Measurements from ENCODE around the gene TMA7.

The TMA7 gene

DNA sequence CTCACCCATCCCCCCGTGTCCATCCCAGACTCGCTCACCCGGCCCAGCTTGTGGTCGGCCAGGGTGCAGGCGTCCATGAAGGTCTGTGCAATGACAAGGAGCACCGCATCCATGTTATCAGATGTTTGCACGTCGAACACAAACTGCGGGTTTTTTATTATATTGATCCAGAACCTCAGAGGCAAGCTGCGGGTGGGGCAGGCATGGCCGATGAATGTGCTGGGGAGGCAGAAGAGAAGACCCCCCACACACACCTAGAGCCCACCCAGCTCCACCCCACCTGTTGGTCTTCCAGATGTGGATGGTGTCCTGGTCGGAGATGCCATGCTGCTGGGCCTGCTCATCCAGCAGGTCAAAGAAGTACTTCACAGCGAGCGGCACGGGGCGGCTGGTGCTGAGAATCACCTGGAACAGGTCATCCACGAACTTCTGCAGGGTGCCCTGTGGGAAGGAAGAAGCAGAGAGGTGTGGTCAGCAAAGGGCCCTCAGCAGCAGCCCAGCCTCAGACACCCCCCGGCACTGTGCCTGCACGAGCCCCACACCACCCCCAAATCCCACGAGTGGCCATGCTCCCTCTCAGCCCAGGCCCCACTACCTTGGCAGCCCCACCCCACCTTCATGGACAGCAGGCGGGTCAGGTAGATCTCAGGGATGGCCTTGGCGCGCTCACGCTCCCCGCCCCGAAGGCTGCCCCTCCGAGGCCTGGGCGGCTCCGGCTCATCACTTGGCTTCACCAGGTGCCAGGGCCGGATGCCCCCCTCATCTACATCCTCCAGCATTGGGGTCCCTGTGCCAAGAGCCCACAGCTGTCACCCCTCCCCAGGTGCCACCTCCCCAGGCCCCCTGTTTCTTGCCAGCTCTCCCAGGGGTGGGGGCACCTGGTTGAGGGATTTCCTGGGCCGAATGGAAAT, 30.5 kb upstream of the TMA7 start:
- Histone ChIP-seq H3K9ac (ENCODE audit: low read depth in 1 of 2, low read length in 2 of 2) (no peak overlapping the region), H3K9me3 (ENCODE audit: control insufficient read depth in 1 of 2, low read length in 2 of 2) (no peaks in the 10 kb centered on the region), H3K27me3 (ENCODE audit: control insufficient read depth in 1 of 2, insufficient read depth in 2 of 2, low read length in 2 of 2) (no peaks in the 10 kb centered on the region), H3K4me3 (ENCODE audit: low read depth in 1 of 2, low read length in 2 of 2) (no peak overlapping the region), H3K4me1 (ENCODE audit: control insufficient read depth in 1 of 2, insufficient read depth in 2 of 2, low read length in 2 of 2) (no peaks in the 10 kb centered on the region), H3K36me3 (ENCODE audit: control insufficient read depth in 1 of 2, insufficient read depth in 2 of 2, low read length in 2 of 2) (peaks cover 62 to 93% of the 10 kb centered on the region in 2 donors), H3K27ac (ENCODE audit: low read depth, low read length) (no peak overlapping the region)

DNA sequence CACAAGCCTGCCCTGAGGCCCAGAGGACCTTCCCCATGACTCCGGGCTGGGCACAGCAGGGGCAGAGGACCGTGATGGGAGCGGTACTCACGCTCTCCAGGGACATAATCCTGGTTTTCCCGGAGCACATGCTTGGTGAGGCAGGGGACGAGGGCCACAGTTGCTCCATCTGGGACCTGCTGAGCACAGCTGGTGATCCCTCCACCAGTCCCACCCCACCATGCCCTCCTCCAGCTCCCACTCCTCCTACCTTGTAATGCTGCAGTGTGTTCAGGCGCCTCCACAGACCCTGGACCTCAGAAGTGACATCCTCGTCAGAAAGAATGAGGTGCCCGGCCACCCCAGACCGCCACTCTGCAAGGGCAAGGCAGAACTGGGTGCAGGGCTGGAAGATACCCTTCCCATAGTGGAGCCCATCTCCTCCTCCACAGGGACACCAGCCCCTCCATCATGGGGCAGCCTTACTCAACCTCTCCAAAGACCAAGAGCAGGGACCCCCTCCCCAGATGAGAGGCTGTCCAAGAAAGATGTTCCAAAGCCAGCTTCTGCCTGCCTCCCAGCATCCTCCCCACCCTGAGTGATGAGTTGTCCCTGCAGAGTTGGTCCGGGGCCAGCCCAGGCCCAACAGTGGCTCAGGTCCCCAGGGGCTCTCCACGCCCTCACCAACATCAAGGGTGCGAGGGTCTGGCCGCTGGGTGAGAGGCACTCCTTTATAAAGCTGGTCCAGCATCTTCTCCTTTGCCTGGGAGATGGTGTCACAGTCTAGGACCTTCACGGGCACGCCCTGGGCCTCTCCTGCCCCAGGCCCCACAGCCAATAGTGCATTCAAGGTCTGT, 29.6 kb upstream of the TMA7 start:
- Histone ChIP-seq H3K9me3 (ENCODE audit: control insufficient read depth in 1 of 2, low read length in 2 of 2) (no peaks in the 10 kb centered on the region), H3K4me3 (ENCODE audit: low read depth in 1 of 2, low read length in 2 of 2) (no peak overlapping the region), H3K27ac (ENCODE audit: low read depth, low read length) (no peak overlapping the region), H3K27me3 (ENCODE audit: control insufficient read depth in 1 of 2, insufficient read depth in 2 of 2, low read length in 2 of 2) (no peaks in the 10 kb centered on the region), H3K36me3 (ENCODE audit: control insufficient read depth in 1 of 2, insufficient read depth in 2 of 2, low read length in 2 of 2) (peaks cover 65 to 93% of the 10 kb centered on the region in 2 donors), H3K9ac (ENCODE audit: low read depth in 1 of 2, low read length in 2 of 2) (no peak overlapping the region), H3K4me1 (ENCODE audit: control insufficient read depth in 1 of 2, insufficient read depth in 2 of 2, low read length in 2 of 2) (no peaks in the 10 kb centered on the region)

DNA sequence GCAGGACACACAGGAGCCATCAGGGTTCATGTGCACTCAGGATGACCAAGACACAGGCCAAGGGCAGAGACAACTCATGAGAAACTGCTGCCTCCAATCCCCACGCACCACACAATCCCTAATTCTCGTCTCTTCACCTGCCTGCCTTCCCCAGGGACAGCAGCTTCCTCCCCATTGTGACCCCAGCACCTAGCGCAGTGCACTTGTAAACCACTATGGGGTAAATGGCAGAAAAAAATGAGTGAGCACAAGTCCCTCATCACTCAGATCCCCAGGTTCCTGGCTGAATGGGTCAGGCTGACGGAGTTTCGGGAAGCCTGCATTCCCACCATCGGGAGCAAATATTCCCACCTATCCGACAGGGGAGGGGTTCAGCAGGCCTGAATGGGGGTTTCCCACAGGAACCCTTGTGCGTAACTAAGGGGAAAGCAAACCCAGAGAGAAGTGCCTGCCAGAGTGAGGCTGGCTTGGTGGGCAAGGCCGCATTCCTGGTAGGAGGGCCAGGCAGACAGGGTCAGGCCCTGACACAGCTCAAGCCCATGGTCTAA, 28.9 kb upstream of the TMA7 start:
- Histone ChIP-seq H3K36me3 (ENCODE audit: control insufficient read depth in 1 of 2, insufficient read depth in 2 of 2, low read length in 2 of 2) (peaks cover 67 to 93% of the 10 kb centered on the region in 2 donors), H3K9ac (ENCODE audit: low read depth in 1 of 2, low read length in 2 of 2) (no peak overlapping the region), H3K27ac (ENCODE audit: low read depth, low read length) (no peak overlapping the region), H3K27me3 (ENCODE audit: control insufficient read depth in 1 of 2, insufficient read depth in 2 of 2, low read length in 2 of 2) (no peaks in the 10 kb centered on the region), H3K4me1 (ENCODE audit: control insufficient read depth in 1 of 2, insufficient read depth in 2 of 2, low read length in 2 of 2) (no peaks in the 10 kb centered on the region), H3K9me3 (ENCODE audit: control insufficient read depth in 1 of 2, low read length in 2 of 2) (no peaks in the 10 kb centered on the region), H3K4me3 (ENCODE audit: low read depth in 1 of 2, low read length in 2 of 2) (no peak overlapping the region)

DNA sequence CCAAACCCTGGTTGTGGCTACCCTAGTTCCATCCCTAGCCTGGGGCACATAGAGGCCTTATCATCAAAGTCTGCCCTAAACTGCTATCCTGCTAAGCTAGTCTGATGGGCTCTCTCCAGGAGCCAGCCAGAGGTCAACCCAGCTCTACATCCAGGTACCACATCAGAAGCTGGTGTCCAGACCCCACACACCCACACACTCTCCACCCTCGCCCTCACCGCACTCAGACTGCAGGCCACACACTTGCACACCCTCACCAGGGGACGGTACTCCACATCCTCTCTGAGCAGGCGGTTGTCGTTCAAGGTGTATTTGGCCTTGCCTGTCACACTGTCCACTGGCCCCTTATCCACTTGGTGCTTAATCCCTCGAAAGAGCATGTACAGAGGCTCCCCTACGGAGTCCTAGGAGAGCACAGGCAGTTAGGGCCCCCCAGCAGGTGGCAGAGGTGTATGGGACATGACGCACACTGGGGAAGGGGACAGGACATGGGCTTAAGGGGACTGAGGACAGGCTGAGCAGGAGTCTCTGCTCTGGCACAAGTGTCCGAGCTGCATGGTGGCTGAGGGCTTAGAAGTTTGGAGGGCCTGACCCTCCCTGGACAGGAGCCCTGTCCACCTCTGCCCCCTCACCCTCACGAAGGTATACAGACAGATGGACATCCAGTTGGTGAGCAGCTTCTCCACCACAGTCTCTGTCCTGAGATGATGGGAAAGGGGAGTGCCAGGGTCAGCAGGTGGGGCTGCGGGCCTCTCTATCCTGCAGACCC, 28.3 kb upstream of the TMA7 start:
- Histone ChIP-seq H3K9ac (ENCODE audit: low read depth in 1 of 2, low read length in 2 of 2) (no peak overlapping the region), H3K36me3 (ENCODE audit: control insufficient read depth in 1 of 2, insufficient read depth in 2 of 2, low read length in 2 of 2) (peaks cover 64 to 93% of the 10 kb centered on the region in 2 donors), H3K4me1 (ENCODE audit: control insufficient read depth in 1 of 2, insufficient read depth in 2 of 2, low read length in 2 of 2) (no peaks in the 10 kb centered on the region), H3K27ac (ENCODE audit: low read depth, low read length) (no peak overlapping the region), H3K27me3 (ENCODE audit: control insufficient read depth in 1 of 2, insufficient read depth in 2 of 2, low read length in 2 of 2) (no peaks in the 10 kb centered on the region), H3K9me3 (ENCODE audit: control insufficient read depth in 1 of 2, low read length in 2 of 2) (no peaks in the 10 kb centered on the region), H3K4me3 (ENCODE audit: low read depth in 1 of 2, low read length in 2 of 2) (no peak overlapping the region)

DNA sequence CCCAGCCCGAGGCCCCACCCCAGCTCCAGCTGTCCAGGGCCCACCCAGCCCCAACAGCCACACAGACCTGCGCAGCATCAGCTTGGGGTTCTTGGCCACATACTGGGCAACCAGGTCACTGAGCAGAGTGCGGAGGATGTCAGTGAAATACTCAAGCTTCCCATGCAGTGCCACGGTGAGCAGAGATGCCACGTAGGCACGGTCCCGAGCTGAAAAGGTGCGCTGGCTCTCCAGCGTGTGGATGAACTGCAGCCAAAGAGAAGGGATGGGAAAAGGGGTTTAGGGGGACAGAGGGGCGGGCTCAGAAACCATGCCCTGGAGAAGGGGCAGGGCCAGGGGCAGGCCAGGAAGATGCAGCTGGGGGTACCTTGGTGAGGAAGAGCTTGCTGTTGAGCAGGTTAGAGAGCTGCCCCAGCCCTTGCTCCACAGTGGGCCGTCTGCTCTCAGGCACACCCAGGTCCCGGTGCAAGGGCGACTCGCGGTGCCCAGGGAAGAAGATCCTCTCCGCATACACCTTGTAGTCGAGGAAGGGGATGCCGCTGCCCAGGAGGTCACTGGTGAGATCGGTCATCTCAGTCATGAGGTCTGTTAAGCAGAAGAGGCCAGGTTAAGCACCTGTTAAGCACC, 27.6 kb upstream of the TMA7 start:
- Histone ChIP-seq H3K4me1 (ENCODE audit: control insufficient read depth in 1 of 2, insufficient read depth in 2 of 2, low read length in 2 of 2) (no peaks in the 10 kb centered on the region), H3K27me3 (ENCODE audit: control insufficient read depth in 1 of 2, insufficient read depth in 2 of 2, low read length in 2 of 2) (no peaks in the 10 kb centered on the region), H3K27ac (ENCODE audit: low read depth, low read length) (no peak overlapping the region), H3K4me3 (ENCODE audit: low read depth in 1 of 2, low read length in 2 of 2) (no peak overlapping the region), H3K9me3 (ENCODE audit: control insufficient read depth in 1 of 2, low read length in 2 of 2) (no peaks in the 10 kb centered on the region), H3K36me3 (ENCODE audit: control insufficient read depth in 1 of 2, insufficient read depth in 2 of 2, low read length in 2 of 2) (peaks cover 64 to 93% of the 10 kb centered on the region in 2 donors), H3K9ac (ENCODE audit: low read depth in 1 of 2, low read length in 2 of 2) (no peak overlapping the region)

DNA sequence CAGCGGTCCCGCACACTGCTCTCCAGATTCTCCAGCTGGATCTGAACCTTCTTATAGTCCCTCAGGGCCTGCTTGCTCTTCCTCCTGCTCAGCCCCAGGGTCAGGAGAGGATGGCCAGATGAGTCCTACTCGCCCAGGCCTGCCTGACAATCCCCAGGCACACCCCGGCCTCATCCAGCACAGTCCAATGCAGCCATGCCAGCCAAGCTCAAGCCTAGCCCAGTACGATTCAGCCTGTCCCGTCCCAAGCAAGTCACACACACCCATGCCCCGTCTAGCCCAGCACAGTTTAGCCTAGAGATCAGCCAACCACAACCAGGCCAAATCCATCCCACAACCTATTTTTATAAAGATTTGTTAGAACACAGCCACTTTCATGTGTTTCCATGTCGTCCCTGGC, 27.0 kb upstream of the TMA7 start:
- no peaks in the 10 kb centered on the region for H3K27me3 ChIP-seq (ENCODE audit: control insufficient read depth in 1 of 2, insufficient read depth in 2 of 2, low read length in 2 of 2)
- no peak overlapping the region for H3K4me3 ChIP-seq (ENCODE audit: low read depth in 1 of 2, low read length in 2 of 2)
- no peak overlapping the region for H3K27ac ChIP-seq (ENCODE audit: low read depth, low read length)
- H3K4me1 ChIP-seq (ENCODE audit: control insufficient read depth in 1 of 2, insufficient read depth in 2 of 2, low read length in 2 of 2), result no peaks in the 10 kb centered on the region
- peaks cover 67 to 97% of the 10 kb centered on the region in 2 donors for H3K36me3 ChIP-seq (ENCODE audit: control insufficient read depth in 1 of 2, insufficient read depth in 2 of 2, low read length in 2 of 2)
- H3K9me3 ChIP-seq (ENCODE audit: control insufficient read depth in 1 of 2, low read length in 2 of 2), result no peaks in the 10 kb centered on the region
- no peak overlapping the region for H3K9ac ChIP-seq (ENCODE audit: low read depth in 1 of 2, low read length in 2 of 2)

DNA sequence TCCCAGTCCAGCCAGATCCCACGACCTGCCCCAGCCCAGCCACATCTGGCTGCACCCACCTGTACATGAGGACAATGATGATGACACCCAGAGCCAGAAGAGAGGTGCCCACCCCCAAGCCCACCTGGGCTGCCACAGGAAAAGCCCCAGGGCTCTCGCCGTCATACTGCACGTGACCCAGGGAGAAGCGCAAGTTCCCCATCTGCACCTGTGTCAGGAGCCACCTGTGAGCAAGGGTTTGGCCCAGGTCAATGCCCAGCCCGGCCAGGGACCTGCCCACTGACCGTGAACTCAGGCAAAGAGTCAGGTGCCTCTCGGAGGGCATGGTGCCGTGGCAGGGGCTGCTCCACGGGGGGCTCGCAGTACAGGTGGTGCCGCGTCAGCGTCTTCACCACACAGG, 26.4 kb upstream of the TMA7 start:
- Histone ChIP-seq H3K9ac (ENCODE audit: low read depth in 1 of 2, low read length in 2 of 2) (no peak overlapping the region), H3K36me3 (ENCODE audit: control insufficient read depth in 1 of 2, insufficient read depth in 2 of 2, low read length in 2 of 2) (peaks cover 70 to 97% of the 10 kb centered on the region in 2 donors), H3K27ac (ENCODE audit: low read depth, low read length) (no peak overlapping the region), H3K4me3 (ENCODE audit: low read depth in 1 of 2, low read length in 2 of 2) (no peak overlapping the region), H3K9me3 (ENCODE audit: control insufficient read depth in 1 of 2, low read length in 2 of 2) (no peaks in the 10 kb centered on the region), H3K27me3 (ENCODE audit: control insufficient read depth in 1 of 2, insufficient read depth in 2 of 2, low read length in 2 of 2) (no peaks in the 10 kb centered on the region), H3K4me1 (ENCODE audit: control insufficient read depth in 1 of 2, insufficient read depth in 2 of 2, low read length in 2 of 2) (no peaks in the 10 kb centered on the region)

DNA sequence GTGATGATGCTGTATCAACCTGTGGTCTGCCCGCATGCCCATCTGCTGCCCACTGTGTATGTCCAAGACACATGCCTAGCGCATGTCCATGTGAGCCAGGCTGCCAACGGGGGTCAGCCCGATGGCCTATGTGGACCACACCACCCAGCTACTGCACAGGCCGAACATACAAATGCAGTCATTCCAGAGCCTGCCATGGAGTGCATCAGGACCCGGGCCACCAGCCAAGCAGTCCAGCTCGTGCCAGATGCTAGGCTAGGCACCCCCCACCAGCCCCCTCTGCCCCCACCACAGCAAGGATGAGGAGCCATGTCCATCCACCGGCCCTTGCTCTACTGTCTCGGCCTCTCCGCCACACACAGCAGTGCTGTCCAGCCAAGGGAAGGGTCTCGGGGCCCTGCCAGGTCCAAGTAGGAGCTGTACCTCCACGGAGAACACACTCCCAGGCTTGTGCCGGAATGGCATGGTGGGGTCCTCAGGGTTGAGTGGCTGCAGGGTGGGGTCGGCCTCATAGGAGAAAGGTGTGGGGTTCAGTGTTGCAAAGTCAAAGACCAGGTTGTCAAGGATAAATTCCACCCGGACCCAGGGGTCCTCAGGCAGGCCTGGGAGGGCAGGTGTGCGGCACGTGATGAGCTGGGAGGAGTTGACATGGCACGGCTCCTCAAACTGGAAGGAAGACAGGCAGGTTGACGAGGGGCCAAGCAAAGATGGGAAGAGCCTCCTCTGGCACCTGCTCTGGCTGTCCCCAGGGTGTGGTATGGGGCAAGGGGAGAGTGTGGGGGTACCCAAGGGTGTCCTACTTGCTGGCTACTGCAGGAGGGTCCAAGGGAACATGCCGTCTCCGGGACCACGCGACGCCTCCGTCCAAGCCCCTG, 25.4 kb upstream of the TMA7 start:
- no peak overlapping the region for H3K9ac ChIP-seq (ENCODE audit: low read depth in 1 of 2, low read length in 2 of 2)
- no peaks in the 10 kb centered on the region for H3K4me1 ChIP-seq (ENCODE audit: control insufficient read depth in 1 of 2, insufficient read depth in 2 of 2, low read length in 2 of 2)
- peaks cover 65 to 92% of the 10 kb centered on the region in 2 donors for H3K36me3 ChIP-seq (ENCODE audit: control insufficient read depth in 1 of 2, insufficient read depth in 2 of 2, low read length in 2 of 2)
- H3K9me3 ChIP-seq (ENCODE audit: control insufficient read depth in 1 of 2, low read length in 2 of 2), result no peaks in the 10 kb centered on the region
- no peak overlapping the region for H3K4me3 ChIP-seq (ENCODE audit: low read depth in 1 of 2, low read length in 2 of 2)
- H3K27me3 ChIP-seq (ENCODE audit: control insufficient read depth in 1 of 2, insufficient read depth in 2 of 2, low read length in 2 of 2), result no peaks in the 10 kb centered on the region
- no peak overlapping the region for H3K27ac ChIP-seq (ENCODE audit: low read depth, low read length)

Measured in duodenal mucosa (tissue), 2 donors.